ENCODE data around the gene HSD17B13.

- no peak for TF ChIP-seq POLR2A (IDR thresholded peaks at IDR 0.05)
- TF ChIP-seq, protein P1, sequence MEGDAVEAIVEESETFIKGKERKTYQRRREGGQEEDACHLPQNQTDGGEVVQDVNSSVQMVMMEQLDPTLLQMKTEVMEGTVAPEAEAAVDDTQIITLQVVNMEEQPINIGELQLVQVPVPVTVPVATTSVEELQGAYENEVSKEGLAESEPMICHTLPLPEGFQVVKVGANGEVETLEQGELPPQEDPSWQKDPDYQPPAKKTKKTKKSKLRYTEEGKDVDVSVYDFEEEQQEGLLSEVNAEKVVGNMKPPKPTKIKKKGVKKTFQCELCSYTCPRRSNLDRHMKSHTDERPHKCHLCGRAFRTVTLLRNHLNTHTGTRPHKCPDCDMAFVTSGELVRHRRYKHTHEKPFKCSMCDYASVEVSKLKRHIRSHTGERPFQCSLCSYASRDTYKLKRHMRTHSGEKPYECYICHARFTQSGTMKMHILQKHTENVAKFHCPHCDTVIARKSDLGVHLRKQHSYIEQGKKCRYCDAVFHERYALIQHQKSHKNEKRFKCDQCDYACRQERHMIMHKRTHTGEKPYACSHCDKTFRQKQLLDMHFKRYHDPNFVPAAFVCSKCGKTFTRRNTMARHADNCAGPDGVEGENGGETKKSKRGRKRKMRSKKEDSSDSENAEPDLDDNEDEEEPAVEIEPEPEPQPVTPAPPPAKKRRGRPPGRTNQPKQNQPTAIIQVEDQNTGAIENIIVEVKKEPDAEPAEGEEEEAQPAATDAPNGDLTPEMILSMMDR (IDR thresholded peaks at IDR 0.05) = no peak
Measured at GRCh38 chr4:87309625-87310024, 13.1 kb downstream of the HSD17B13 start.
